Left renal pelvis (tissue), 4 donors: ENCODE data around the gene SAFB. TPM values are rescaled to one million over a fixed set of nuclear protein-coding genes. Genes with fewer than 3 reads are reported as not detected.

ENCODE experiments used
- DNase-seq, 4 donors: peaks; one replicate each; pipeline ENCODE4 v3.0.0-alpha.2; 2013; ENCODE audit warnings: low read depth in 4 of 4, low spot score in 3 of 4
- polyA plus RNA-seq, 4 donors: library from polyadenylated mRNA; unstranded; fragments of 120-200 nt; gene quantifications; one replicate each; pipeline ENCODE4 v1.2.1, GENCODE V29; 2013; ENCODE audit not compliant: insufficient read length in 4 of 4

Gene SAFB
- polyA plus RNA-seq, 4 donors: 111 to 190 (median 171) TPM

GRCh38 chr19:5624741-5625278, 1.9 kb downstream of the SAFB start:
- no peak for DNase-seq

DNA sequence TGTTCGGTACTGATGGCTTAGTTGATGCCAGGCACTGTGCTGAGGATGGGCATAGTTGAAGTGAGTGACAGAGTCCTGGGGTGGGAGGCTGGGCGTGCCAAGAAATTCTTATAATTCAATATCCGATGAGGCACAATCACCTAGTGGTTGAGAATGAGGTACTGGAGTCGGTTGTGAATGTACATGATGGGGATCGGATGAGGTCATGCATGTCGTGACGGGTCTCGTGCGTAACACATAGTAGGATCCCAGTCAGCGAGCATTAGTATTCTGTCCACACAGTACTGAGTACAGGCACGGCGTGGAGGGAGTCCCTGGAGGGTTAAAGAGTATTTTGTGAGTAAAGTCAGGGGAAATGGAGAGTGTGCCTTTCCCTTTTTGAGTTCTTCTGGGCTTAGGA, 2.8 kb downstream of the SAFB start:
- DNase-seq: no peak

GRCh38 chr19:5627395-5627904, 4.6 kb downstream of the SAFB start:
- no peak for DNase-seq

DNA sequence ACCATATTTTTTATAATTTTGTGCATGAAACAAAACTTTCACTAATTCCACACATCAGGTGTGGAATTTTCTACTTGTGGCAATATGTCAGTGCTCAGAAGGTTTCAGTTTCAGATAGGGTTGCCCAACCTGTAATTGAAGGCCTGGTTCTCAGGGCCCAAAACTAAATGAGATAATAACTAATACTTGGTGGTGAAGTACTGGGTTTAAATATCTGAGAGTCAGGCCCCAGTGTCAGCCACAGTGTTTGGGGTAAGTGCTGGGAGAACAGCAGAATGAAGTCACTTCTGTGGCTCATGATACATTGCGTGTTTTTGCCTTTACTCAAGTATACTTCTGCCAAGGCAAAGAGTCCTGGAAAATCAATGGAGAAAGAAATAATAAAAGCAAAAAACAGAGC, 5.6 kb downstream of the SAFB start:
- no peak for DNase-seq

GRCh38 chr19:5628919-5629481, 6.1 kb downstream of the SAFB start:
- no peak for DNase-seq

GRCh38 chr19:5631567-5632240, 8.8 kb downstream of the SAFB start:
- no peak for DNase-seq

GRCh38 chr19:5632241-5632612, 9.3 kb downstream of the SAFB start:
- no peak for DNase-seq

- no peak for DNase-seq
These were observed 9.8 kb downstream of the SAFB start for GRCh38 chr19:5632657-5633056.

- DNase-seq: no peak
These were observed 12.5 kb downstream of the SAFB start for GRCh38 chr19:5635427-5635826.

GRCh38 chr19:5637971-5638370, 15.1 kb downstream of the SAFB start:
- DNase-seq: no peak

GRCh38 chr19:5641171-5641570, 18.3 kb downstream of the SAFB start:
- no peak for DNase-seq

DNA sequence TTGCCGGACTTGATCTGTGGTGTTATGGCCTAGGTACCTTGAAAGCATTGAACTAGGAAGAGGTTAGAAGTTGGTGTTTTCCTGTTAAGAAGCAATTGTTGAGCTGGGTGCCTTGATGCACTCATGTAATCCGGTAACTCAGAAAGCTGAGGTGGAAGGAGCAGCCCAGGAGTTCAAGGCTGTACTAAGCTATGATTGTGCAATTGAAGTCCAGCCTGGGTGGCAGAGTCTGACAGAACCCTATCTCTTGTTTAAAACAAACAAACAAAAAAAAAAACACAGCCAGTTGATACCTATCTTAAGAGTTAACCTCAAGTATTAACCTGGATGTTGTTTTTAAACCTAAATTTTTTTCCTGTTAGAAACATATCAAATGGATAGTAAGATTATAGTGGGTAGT, 19.3 kb downstream of the SAFB start:
- no peak for DNase-seq

DNA sequence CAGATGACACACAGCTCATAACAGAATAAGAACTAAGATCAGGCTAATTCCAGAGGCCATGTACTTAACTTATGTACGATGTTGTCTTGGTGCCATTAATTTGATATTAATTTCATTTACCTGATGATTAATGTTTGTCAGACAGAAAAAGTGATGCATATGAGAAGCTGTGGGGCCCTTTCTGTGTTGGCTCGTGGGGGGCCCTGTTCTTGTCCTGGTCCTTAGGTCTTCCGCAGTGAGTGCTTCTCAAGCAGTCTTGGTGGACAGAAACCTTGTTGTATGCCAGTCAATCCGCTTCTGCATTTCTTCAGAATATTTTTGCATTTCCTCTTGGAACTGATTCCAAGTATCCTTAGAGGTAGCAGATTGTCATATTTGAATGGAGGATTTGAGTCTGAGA, 20.2 kb downstream of the SAFB start:
- no peak for DNase-seq

DNA sequence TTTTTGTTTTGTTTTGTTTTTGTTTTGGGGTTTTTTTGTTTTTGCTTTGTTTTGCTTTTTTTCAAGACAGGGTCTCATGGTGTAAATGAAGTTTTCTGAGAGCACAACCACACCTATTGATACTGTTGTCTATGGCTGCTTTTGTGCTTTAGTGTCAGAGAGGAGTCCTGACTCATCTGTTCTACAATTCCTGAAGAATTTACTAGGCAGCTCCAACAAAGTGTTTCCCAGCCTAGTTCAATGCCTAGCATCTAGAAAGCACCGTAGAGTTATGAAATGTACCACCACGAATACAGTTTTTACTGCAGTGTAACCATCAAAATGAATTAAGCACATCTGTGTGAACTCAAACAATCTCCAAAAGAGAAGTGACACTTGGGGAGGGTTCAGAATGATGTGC, 21.2 kb downstream of the SAFB start:
- DNase-seq: no peak

DNA sequence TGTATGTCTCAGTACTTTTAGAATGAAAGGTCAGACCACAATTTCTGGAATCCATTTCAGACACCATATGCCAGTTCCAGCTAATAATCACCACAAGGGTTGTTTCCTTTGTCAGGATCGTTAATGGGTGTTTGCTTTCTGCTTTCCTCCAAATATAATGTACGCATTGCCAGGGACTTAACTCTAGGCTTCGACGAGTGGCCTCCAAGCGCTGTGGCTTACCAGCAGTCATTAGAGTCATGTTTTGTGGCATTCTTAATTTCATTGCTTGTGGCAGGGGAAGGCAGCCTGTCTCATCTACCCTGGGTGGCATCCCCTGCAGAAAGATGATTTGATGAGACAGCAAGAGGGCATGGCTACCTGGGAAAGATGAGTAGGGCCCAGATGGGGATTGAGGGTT, 22.5 kb downstream of the SAFB start:
- DNase-seq: no peak

GRCh38 chr19:5646703-5647102, 23.8 kb downstream of the SAFB start:
- DNase-seq: no peak

DNA sequence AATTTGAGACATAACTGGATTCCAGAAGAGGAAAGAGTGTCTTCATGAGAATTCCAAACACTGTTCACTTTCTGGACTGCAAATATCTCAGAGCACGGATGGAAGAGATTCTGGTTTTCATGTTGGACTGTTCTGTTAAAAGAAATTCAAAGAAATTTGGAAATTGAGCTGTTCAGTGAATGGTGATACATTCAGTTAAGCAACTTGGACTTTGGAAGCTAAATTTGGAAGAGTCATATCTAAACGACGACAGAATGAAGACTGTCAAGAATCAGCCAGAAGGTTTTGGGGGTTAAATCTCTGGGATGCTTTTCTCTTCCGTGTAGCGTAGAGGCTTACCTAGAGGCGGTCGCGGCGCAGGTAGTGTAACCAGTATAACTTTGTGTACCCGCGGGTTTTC, 25.6 kb downstream of the SAFB start:
- DNase-seq: no peak

GRCh38 chr19:5651361-5651760, 28.5 kb downstream of the SAFB start:
- DNase-seq: no peak

GRCh38 chr19:5652261-5652660, 29.4 kb downstream of the SAFB start:
- no peak for DNase-seq

- no peak for DNase-seq
These were observed 32.0 kb downstream of the SAFB start for GRCh38 chr19:5654931-5655330.

- DNase-seq: no peak
These were observed 32.5 kb downstream of the SAFB start for GRCh38 chr19:5655412-5655811.

DNA sequence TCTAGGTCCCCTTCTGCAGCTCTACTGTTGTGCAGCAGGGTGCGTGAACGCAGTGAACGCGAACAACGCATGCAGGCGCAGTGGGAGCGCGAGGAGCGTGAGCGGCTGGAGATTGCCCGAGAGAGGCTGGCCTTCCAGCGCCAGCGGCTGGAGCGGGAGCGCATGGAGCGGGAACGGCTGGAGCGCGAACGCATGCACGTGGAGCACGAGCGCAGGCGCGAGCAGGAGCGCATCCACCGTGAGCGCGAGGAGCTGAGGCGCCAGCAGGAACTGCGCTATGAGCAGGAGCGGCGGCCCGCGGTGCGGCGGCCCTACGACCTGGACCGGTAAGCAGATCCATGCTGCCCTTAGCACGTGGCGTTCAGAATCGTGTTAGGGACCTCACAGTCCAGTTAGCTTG, 38.6 kb downstream of the SAFB start:
- no peak for DNase-seq
